PC-3 (cell line): ENCODE results near the gene TRIM37.

Source experiments
- EZH2 ChIP-seq: fragments of 300-600 bp; sonication (generic); IDR thresholded peaks from one replicate; pipeline ENCODE4 v1.6.1; 2017; ENCODE audit warnings: antibody characterized with exemption, mild to moderate bottlenecking, low read length; ENCODE audit not compliant: unreplicated experiment
- TF ChIP-seq, protein P1 (sequence below): fragments of 300-600 bp; sonication (generic); conservative IDR thresholded peaks from 2 replicates; pipeline ENCODE4 v1.5.1; 2017; ENCODE audit warnings: antibody characterized with exemption, low read depth, mild to moderate bottlenecking, low read length

DNA sequence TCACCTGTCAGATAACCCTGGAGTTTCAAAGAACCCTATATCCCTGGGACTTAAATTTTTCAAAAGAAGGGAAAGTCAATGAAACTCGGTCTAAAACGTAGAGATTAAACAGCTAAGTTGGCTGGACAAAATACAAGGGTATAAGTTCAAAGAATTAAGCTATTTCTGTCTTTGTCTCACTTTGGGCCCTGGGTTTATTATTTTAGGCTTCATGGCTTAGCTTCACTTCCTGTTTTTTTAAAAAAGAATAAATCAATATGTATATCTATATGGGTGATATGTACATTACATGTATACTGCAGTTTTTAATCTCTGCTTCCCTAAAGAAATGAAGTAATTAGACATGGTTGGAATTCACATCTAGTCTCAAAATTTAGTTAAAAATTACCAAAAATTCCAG is 132.3 kb downstream of the TRIM37 start:
- TF ChIP-seq, protein P1, sequence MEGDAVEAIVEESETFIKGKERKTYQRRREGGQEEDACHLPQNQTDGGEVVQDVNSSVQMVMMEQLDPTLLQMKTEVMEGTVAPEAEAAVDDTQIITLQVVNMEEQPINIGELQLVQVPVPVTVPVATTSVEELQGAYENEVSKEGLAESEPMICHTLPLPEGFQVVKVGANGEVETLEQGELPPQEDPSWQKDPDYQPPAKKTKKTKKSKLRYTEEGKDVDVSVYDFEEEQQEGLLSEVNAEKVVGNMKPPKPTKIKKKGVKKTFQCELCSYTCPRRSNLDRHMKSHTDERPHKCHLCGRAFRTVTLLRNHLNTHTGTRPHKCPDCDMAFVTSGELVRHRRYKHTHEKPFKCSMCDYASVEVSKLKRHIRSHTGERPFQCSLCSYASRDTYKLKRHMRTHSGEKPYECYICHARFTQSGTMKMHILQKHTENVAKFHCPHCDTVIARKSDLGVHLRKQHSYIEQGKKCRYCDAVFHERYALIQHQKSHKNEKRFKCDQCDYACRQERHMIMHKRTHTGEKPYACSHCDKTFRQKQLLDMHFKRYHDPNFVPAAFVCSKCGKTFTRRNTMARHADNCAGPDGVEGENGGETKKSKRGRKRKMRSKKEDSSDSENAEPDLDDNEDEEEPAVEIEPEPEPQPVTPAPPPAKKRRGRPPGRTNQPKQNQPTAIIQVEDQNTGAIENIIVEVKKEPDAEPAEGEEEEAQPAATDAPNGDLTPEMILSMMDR = no peak
- no peak for TF ChIP-seq EZH2
